HG03103 (cell line): ENCODE data around the gene TSEN54.

ENCODE experiments used
- ATAC-seq: cut with Tn5 transposase; IDR thresholded peaks from one replicate; pipeline ENCODE4 v1.9.1; 2021; ENCODE audit warnings: low read depth; ENCODE audit not compliant: unreplicated experiment

TSEN54 gene

GRCh38 chr17:75487351-75488070, 28.8 kb upstream of the TSEN54 start:
- ATAC-seq, result no peak

DNA sequence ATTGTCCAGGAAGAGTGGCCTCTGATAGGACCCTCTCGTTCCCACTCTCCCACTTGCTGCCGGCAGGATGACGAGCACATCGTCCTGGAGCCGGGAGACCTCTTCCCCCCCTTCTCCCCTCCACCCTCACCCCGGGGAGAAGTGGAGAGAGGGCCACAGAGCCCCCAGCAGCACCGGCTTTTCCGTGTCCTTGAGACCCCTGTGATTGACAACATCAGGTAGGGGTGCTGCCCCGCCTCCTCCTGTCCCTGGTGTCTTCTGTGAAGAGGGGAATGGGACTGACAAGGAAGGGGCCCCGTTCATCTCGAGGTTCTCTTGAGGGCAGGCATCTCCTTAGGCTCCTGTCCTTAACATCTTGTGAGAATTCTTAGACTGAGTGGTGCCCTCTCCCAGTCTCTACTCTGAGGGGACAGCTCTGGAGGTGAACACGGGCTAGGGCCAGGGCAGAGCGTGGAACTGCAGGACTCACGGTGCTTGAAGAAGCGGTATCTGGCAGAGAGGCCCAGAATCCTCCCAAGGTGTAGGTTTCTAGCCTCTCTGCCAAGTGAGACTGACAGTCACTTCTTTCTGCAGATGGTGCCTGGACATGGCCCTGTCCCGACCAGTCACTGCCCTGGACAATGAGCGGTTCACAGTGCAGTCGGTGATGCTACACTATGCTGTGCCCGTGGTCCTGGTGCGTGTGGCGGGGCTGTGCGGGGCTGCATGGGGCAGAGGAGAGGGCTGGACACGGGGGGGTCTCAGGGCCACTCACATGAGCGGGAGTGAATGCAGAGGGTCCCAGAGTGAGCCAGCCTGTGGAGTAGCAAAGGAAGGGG, 27.4 kb upstream of the TSEN54 start:
- no peak for ATAC-seq

DNA sequence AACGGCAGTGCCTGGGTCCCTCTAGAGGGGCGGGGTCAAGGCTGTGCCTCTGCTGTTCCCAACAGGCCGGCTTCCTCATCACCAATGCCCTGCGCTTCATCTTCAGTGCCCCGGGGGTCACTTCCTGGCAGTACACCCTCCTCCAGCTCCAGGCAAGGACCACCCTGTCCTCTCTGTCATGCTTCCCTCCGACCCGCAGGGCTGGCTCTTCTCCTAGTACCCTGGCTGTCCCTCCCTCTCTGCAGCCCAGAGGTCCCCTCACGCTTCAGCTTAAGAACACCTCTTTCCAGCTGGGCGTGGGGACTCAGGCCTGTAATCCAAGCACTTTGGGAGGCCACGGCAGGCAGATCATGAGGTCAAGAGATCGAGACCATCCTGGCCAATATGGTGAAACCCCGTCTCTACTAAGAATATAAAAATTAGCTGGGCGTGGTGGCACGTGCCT, 26.8 kb upstream of the TSEN54 start:
- no peak for ATAC-seq

DNA sequence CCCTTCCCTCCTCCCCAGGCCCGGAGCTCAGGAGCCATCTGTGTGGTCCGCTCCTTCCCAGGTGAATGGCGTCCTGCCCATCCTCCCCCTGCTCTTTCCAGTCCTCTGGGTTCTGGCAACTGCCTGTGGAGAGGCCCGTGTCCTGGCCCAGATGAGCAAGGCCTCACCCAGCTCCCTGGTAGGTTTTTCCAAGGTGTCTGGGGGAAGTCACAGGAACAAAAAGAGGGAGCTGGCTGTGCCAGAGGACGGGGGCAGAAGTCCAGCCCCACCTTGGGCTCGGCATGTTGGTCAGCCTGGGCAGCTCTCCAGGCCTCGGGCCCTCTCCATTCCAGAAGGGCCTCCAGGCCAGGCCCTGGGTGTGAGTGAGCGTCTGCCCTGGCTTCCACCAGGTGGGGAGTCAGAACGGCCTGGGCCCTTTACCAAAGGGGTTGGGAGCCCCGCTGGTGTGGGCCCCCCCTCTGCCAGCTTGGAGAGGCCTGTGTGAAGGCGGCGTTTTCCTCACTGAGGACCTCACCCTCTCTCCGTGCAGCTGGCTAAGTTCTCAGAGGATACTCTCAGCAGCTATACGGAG, 26.1 kb upstream of the TSEN54 start:
- ATAC-seq, result no peak

- ATAC-seq, result no peak
These were observed 25.2 kb upstream of the TSEN54 start for GRCh38 chr17:75490953-75491649.

DNA sequence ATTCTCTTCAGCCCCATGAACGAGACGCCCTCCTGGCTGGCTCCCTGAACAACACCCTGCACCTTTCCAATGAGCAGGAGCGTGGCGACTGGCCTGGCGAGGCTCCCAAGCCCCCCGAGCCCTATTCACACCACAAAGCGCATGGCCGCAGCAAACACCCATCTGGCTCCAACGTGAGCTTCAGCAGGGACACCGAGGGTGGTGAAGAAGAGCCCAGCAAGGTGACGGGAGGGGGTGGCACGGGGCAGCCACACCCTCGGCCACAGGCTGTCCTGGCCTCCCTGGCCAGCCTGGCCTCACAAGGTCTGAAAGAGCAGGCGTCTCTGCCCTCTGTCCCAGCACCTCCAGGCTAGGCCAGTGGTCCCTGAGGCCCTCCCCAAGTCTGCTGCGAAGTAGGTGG, 24.6 kb upstream of the TSEN54 start:
- ATAC-seq, result no peak

DNA sequence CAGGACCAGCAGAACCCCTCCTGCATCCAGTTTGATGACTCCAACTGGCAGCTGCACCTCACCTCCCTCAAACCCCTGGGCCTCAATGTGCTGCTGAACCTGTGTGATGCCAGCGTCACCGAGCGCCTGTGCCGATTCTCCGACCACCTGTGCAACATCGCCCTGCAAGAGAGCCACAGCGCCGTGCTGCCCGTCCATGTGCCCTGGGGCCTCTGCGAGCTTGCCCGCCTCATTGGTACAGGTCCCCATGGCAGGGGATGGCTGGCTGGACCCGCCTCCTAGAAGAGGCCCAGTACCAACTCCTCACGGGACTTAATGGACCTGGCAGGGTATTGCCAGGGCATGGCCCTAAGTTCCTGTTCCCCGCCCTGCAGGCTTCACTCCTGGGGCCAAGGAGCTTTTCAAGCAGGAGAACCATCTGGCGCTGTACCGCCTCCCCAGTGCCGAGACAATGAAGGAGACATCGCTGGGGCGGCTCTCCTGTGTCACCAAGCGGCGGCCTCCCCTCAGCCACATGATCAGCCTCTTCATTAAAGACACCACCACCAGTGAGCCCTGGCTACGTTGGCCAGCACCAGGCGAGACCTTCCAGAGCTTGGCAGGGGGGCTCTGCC, 23.7 kb upstream of the TSEN54 start:
- no peak for ATAC-seq

- ATAC-seq, result no peak
These were observed 22.7 kb upstream of the TSEN54 start for GRCh38 chr17:75493476-75494129.

DNA sequence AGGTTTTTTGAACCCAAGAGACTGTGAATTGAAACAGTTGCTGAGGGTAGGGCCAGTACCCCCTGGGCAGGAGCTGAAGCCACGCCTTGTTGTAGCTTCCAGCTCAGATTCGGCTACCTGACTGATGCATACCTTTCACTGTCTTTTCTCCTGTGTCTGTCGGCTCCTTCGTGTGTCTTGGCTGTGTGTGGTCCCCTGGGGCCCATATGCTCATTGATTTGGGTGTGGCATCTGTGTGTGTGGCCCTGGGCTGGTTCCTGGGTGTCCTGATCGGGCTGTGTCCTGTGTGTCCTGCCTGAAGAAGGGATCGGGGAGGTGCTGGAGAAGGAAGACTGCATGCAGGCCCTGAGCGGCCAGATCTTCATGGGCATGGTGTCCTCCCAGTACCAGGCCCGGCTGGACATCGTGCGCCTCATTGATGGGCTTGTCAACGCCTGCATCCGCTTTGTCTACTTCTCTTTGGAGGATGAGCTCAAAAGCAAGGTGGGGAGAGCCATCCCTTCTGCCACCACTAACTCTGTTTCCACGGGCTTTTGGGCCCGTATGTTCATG, 21.9 kb upstream of the TSEN54 start:
- no peak for ATAC-seq

- ATAC-seq, result no peak
These were observed 20.3 kb upstream of the TSEN54 start for GRCh38 chr17:75496005-75496404.

DNA sequence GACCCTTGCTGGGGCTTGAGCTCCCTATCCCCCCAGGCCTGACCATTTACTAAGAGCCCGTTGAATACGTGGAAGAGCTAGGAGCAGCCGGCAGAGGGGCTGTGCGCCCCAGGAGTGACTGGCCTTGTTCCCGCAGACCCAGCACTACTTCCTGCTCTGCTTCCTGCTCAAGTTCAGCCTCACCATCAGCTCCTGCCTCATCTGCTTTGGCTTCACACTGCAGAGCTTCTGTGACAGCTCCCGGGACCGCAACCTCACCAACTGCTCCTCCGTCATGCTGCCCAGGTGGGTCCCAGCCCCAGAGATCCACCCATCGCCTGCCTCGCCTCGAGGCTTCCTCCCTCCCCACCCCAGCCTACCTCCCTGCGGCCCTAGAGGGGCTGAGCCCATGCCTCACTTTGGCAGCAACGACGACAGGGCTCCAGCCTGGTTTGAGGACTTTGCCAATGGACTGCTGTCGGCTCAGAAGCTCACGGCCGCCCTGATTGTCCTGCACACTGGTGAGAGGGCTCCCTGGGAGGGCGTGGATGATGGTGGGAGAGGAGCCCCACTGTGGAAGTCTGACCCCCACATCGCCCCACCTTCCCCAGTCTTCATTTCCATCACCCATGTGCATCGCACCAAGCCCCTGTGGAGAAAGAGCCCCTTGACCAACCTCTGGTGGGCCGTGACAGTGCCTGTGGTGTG, 18.1 kb upstream of the TSEN54 start:
- ATAC-seq, result no peak

DNA sequence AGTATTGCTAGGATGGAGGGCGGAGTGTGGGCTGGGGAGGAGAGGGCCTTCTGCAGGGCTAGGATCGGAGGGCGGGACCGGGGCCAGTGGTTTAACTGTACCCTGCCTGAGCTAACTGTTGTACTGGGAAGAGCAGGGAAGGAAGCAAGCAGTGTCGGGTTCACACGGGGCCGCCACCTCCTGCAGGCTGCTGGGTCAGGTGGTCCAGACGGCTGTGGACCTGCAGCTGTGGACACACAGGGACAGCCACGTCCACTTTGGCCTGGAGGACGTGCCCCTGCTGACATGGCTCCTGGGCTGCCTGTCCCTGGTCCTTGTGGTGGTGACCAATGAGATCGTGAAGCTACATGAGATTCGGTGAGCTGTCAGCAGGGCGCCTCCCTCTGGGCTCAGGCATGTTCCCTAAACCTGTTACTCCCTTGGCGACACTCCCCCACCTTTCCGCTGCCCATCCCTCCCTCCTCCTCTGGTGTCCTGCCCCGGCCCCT, 17.6 kb upstream of the TSEN54 start:
- no peak for ATAC-seq

DNA sequence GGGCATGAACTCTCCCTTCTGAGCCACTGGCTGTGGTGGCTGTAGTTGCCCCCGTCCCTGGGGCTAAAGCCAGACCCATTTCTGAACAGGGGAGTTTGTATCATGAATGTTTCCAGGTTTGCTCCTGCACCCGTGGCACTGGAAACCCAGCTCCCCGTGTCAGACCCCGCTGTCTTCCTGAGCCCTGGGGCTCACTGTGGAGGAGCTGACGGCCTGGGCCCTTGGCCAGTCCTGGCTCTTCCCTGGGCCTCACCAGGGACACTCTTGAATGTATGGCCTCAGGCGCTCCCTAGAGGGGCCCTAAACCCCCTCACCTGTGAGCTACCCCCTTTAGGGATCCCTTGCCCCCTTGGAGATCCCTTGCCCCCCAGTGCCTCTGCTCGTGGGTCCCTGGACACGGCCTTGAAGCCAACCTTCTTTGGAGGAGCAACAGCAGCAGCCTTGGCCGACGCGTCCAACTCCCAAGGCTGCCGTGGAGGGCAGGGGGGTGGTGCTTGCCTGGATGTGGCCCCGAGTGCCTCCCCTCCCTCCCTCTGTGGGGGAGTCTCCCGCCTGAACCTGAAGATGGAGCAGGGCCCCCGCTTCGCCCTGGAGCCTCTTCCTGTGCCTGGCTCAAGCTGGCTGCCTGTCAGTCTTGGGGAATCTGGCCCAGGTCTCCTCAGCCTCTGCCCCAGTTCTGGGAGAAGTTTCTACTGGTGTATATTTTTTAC, 16.9 kb upstream of the TSEN54 start:
- no peak for ATAC-seq

- ATAC-seq, result no peak
These were observed 15.7 kb upstream of the TSEN54 start for GRCh38 chr17:75500419-75501216.

DNA sequence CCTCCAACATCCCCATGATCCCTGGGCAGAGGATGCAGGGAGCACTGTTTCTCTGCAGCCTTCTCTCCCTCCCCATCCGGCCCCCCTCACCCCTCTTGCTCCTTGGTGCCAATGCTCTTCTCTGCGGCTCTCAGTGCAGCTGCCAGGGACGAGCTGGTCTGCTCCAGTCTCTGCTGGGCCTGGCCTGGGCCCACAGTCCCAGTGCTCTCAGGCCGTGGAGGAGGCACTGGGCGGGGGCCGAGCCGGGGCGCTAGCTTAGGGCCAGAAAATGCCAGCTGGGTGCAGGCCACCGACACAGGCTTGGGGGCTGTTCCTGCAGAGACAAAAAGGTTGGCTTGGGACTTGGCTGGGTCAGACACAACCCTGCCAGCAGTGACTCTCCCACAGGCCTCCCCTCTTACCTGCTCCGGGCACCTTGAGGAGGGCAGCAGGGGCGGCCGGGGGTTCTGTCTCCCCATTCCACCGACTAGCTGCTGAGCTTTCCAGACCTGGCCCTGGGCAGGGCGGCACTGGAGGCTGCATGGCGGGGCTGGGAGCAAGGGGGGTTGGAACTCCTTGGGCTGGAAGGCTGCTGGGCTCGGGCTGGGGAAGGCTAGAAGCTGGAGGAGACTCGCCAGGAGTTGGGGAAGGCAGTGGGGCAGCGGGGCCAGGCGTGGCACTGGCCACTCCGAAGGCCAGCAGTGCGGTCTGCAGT, 14.8 kb upstream of the TSEN54 start:
- ATAC-seq, result no peak

GRCh38 chr17:75502072-75502720, 14.1 kb upstream of the TSEN54 start:
- no peak for ATAC-seq
